ENCODE data around the gene FAM98B. TPM values are rescaled to one million over a fixed set of nuclear protein-coding genes. Genes with fewer than 3 reads are reported as not detected.
A peak's percentile ranks its signal among the peaks of the same experiment; 100 is the strongest.

The FAM98B gene
- total and polyA plus RNA-seq, 9 of the 15 experiments (the other 6 are each of a cell fraction or from before 2014, with no cell fraction given), result 3.1 to 42.0 (median 9.4) TPM

DNA sequence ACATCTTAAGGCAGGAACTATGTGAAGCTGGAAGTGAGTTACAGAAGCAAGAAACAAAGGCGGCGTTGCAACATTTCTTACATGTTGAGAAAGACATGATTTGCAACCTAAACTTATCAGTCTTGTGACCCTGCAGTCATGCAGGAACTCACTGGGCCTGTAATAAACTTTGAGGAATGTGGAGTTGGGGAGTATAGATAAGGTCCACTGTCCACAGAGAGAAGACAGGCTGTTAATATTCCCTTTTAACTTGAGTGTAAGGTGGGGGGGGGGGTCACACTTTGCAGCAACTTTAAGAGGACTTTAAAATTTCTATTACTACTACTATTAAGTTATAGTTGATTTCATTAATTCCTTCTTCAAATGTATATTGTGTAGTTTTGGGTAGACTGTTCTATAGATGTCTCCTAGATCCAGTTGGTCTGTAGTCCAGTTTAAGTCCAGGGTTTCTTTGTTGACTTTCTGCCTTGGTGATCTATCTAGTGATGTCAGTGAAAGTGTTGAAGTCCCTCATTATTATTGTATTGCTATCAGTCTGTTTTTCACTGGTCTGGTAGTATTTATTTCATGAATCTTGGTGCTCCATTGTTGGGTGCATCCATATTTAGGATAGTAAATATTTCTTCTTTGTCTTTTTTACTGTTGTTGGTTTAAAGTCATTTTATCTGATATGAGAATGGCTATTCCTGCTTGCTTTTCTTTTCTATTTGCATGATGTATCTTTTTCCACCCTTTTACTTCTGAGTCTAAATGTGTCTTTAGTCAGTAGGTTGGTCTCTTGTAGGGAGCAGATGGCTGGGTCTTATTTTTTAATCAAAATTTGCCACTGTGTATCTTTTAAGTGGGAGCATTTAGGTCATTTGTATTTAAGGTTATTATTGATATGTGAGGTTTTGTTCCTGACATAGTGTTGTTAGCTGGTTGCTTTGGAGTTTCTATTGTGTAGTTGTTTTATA, 15.6 kb upstream of the FAM98B start (continued):
- TF ChIP-seq, protein P1, sequence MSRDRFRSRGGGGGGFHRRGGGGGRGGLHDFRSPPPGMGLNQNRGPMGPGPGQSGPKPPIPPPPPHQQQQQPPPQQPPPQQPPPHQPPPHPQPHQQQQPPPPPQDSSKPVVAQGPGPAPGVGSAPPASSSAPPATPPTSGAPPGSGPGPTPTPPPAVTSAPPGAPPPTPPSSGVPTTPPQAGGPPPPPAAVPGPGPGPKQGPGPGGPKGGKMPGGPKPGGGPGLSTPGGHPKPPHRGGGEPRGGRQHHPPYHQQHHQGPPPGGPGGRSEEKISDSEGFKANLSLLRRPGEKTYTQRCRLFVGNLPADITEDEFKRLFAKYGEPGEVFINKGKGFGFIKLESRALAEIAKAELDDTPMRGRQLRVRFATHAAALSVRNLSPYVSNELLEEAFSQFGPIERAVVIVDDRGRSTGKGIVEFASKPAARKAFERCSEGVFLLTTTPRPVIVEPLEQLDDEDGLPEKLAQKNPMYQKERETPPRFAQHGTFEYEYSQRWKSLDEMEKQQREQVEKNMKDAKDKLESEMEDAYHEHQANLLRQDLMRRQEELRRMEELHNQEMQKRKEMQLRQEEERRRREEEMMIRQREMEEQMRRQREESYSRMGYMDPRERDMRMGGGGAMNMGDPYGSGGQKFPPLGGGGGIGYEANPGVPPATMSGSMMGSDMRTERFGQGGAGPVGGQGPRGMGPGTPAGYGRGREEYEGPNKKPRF (IDR thresholded peaks at IDR 0.05; ENCODE audit: low read depth, low read length), result no peak
- no peak for TF ChIP-seq SMARCA5 (IDR thresholded peaks at IDR 0.05)
- no peak for TF ChIP-seq TBP (optimal IDR thresholded peaks at IDR 0.05; ENCODE audit: low read depth, low read length)
- TF ChIP-seq CREBBP (IDR thresholded peaks at IDR 0.05; ENCODE audit: low read depth, low read length), result no peak
- TF ChIP-seq CC2D1A (IDR thresholded peaks at IDR 0.05), result peak; percentile 29; the same call in 1 of the 2 replicates
- no peak for TF ChIP-seq ZNF121 (CRISPR knock-in tag; conservative IDR thresholded peaks at IDR 0.05)
- no peak for TF ChIP-seq MCM7 (IDR thresholded peaks at IDR 0.05)
- TF ChIP-seq PHF21A (IDR thresholded peaks at IDR 0.05; ENCODE audit: borderline replicate concordance, low read depth), result no peak
- TF ChIP-seq, protein P2, sequence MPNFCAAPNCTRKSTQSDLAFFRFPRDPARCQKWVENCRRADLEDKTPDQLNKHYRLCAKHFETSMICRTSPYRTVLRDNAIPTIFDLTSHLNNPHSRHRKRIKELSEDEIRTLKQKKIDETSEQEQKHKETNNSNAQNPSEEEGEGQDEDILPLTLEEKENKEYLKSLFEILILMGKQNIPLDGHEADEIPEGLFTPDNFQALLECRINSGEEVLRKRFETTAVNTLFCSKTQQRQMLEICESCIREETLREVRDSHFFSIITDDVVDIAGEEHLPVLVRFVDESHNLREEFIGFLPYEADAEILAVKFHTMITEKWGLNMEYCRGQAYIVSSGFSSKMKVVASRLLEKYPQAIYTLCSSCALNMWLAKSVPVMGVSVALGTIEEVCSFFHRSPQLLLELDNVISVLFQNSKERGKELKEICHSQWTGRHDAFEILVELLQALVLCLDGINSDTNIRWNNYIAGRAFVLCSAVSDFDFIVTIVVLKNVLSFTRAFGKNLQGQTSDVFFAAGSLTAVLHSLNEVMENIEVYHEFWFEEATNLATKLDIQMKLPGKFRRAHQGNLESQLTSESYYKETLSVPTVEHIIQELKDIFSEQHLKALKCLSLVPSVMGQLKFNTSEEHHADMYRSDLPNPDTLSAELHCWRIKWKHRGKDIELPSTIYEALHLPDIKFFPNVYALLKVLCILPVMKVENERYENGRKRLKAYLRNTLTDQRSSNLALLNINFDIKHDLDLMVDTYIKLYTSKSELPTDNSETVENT (CRISPR knock-in tag; IDR thresholded peaks at IDR 0.05), result no peak
- 0 out of 2 replicates have a peak, but pooled peaks have one; percentile 24 for TF ChIP-seq GATAD2B (IDR thresholded peaks at IDR 0.05; ENCODE audit: borderline replicate concordance)
- TF ChIP-seq, protein P3, sequence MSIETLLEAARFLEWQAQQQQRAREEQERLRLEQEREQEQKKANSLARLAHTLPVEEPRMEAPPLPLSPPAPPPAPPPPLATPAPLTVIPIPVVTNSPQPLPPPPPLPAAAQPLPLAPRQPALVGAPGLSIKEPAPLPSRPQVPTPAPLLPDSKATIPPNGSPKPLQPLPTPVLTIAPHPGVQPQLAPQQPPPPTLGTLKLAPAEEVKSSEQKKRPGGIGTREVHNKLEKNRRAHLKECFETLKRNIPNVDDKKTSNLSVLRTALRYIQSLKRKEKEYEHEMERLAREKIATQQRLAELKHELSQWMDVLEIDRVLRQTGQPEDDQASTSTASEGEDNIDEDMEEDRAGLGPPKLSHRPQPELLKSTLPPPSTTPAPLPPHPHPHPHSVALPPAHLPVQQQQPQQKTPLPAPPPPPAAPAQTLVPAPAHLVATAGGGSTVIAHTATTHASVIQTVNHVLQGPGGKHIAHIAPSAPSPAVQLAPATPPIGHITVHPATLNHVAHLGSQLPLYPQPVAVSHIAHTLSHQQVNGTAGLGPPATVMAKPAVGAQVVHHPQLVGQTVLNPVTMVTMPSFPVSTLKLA (conservative IDR thresholded peaks at IDR 0.05), result peak in 1 of 2 experiments; percentile 17; a peak in 1 of 4 replicates
- TF ChIP-seq, protein P4, sequence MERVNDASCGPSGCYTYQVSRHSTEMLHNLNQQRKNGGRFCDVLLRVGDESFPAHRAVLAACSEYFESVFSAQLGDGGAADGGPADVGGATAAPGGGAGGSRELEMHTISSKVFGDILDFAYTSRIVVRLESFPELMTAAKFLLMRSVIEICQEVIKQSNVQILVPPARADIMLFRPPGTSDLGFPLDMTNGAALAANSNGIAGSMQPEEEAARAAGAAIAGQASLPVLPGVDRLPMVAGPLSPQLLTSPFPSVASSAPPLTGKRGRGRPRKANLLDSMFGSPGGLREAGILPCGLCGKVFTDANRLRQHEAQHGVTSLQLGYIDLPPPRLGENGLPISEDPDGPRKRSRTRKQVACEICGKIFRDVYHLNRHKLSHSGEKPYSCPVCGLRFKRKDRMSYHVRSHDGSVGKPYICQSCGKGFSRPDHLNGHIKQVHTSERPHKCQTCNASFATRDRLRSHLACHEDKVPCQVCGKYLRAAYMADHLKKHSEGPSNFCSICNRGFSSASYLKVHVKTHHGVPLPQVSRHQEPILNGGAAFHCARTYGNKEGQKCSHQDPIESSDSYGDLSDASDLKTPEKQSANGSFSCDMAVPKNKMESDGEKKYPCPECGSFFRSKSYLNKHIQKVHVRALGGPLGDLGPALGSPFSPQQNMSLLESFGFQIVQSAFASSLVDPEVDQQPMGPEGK (CRISPR knock-in tag; IDR thresholded peaks at IDR 0.05; ENCODE audit: borderline replicate concordance), result no peak
- TF ChIP-seq, protein P5, sequence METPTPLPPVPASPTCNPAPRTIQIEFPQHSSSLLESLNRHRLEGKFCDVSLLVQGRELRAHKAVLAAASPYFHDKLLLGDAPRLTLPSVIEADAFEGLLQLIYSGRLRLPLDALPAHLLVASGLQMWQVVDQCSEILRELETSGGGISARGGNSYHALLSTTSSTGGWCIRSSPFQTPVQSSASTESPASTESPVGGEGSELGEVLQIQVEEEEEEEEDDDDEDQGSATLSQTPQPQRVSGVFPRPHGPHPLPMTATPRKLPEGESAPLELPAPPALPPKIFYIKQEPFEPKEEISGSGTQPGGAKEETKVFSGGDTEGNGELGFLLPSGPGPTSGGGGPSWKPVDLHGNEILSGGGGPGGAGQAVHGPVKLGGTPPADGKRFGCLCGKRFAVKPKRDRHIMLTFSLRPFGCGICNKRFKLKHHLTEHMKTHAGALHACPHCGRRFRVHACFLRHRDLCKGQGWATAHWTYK (CRISPR knock-in tag; IDR thresholded peaks at IDR 0.05), result no peak
- TF ChIP-seq, protein P6, sequence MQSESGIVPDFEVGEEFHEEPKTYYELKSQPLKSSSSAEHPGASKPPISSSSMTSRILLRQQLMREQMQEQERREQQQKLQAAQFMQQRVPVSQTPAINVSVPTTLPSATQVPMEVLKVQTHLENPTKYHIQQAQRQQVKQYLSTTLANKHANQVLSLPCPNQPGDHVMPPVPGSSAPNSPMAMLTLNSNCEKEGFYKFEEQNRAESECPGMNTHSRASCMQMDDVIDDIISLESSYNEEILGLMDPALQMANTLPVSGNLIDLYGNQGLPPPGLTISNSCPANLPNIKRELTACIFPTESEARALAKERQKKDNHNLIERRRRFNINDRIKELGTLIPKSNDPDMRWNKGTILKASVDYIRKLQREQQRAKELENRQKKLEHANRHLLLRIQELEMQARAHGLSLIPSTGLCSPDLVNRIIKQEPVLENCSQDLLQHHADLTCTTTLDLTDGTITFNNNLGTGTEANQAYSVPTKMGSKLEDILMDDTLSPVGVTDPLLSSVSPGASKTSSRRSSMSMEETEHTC (IDR thresholded peaks at IDR 0.05), result peak; percentile 64; the same call in 1 of the 2 replicates
- no peak for TF ChIP-seq ZNF175 (CRISPR knock-in tag; IDR thresholded peaks at IDR 0.05; ENCODE audit: low read depth)
